ENCODE results near the gene KREMEN1. TPM values are rescaled to one million over a fixed set of nuclear protein-coding genes. Genes with fewer than 3 reads are reported as not detected.

The KREMEN1 gene
- total and polyA plus RNA-seq, 4 donors, result 1.2 to 22.6 (median 3.8) TPM

GRCh38 chr22:29133603-29134133 is 60.8 kb downstream of the KREMEN1 start:
- TF ChIP-seq GABPA (IDR thresholded peaks at IDR 0.05 in 1 of 2, conservative IDR thresholded peaks at IDR 0.05 in 1 of 2) (no peak), JUND (IDR thresholded peaks at IDR 0.05) (no peak), FOXA2 (IDR thresholded peaks at IDR 0.05) (no peak), YY1 (IDR thresholded peaks at IDR 0.05) (no peak), ZBTB33 (IDR thresholded peaks at IDR 0.05) (no peak), SP1 (IDR thresholded peaks at IDR 0.05) (no peak), TAF1 (conservative IDR thresholded peaks at IDR 0.05) (no peak), HNF4A (conservative IDR thresholded peaks at IDR 0.05) (no peak), FOXA1 (IDR thresholded peaks at IDR 0.05) (no peak), NR2F2 (IDR thresholded peaks at IDR 0.05) (no peak), RXRA (IDR thresholded peaks at IDR 0.05) (no peak), HNF4G (IDR thresholded peaks at IDR 0.05) (no peak), EGR1 (IDR thresholded peaks at IDR 0.05; ENCODE audit: low read depth in 2 of 2) (no peak), ATF3 (IDR thresholded peaks at IDR 0.05) (no peak), RAD21 (IDR thresholded peaks at IDR 0.05) (no peak)
- TF ChIP-seq, protein P1, sequence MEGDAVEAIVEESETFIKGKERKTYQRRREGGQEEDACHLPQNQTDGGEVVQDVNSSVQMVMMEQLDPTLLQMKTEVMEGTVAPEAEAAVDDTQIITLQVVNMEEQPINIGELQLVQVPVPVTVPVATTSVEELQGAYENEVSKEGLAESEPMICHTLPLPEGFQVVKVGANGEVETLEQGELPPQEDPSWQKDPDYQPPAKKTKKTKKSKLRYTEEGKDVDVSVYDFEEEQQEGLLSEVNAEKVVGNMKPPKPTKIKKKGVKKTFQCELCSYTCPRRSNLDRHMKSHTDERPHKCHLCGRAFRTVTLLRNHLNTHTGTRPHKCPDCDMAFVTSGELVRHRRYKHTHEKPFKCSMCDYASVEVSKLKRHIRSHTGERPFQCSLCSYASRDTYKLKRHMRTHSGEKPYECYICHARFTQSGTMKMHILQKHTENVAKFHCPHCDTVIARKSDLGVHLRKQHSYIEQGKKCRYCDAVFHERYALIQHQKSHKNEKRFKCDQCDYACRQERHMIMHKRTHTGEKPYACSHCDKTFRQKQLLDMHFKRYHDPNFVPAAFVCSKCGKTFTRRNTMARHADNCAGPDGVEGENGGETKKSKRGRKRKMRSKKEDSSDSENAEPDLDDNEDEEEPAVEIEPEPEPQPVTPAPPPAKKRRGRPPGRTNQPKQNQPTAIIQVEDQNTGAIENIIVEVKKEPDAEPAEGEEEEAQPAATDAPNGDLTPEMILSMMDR (IDR thresholded peaks at IDR 0.05; ENCODE audit: low read depth, low read length, missing input control), result no peak
- TF ChIP-seq, protein P2, sequence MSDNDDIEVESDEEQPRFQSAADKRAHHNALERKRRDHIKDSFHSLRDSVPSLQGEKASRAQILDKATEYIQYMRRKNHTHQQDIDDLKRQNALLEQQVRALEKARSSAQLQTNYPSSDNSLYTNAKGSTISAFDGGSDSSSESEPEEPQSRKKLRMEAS (IDR thresholded peaks at IDR 0.05), result no peak
- WGBS, result 94% methylated on average over 2 of the region's 2 CpGs
- peaks cover 0 to 12% (median 0%) of the 10 kb centered on the region in 4 donors for H3K36me3 ChIP-seq (ENCODE audit: control insufficient read depth in 4 of 4, insufficient read depth in 3 of 4, low read depth in 1 of 4, low read length in 3 of 4)
- H3K27ac ChIP-seq (ENCODE audit: low read depth in 1 of 2, low read length in 2 of 2), result no peak overlapping the region
- DNase-seq (ENCODE audit: low spot score), result no peak
- H3K27me3 ChIP-seq (ENCODE audit: control insufficient read depth in 4 of 4, insufficient read depth in 4 of 4, low read length in 3 of 4), result no peaks in the 10 kb centered on the region
- no peak overlapping the region for H3K4me3 ChIP-seq (ENCODE audit: low read depth in 1 of 3, low read length in 3 of 3)
- H3K9ac ChIP-seq (ENCODE audit: low read depth in 1 of 2, low read length in 2 of 2), result no peak overlapping the region
- H3K4me1 ChIP-seq (ENCODE audit: control insufficient read depth in 4 of 4, insufficient read depth in 4 of 4, low read length in 3 of 4), result peaks cover 0 to 18% (median 13%) of the 10 kb centered on the region in 4 donors
- no peaks in the 10 kb centered on the region for H3K9me3 ChIP-seq (ENCODE audit: control insufficient read depth in 4 of 4, low read length in 3 of 4)

- no peak for DNase-seq (ENCODE audit: low spot score)
- 93% methylated on average over 4 of the region's 4 CpGs for WGBS
- no peak overlapping the region for H3K9ac ChIP-seq (ENCODE audit: low read depth in 1 of 2, low read length in 2 of 2)
- H3K27me3 ChIP-seq (ENCODE audit: control insufficient read depth in 4 of 4, insufficient read depth in 4 of 4, low read length in 3 of 4), result no peaks in the 10 kb centered on the region
- H3K4me1 ChIP-seq (ENCODE audit: control insufficient read depth in 4 of 4, insufficient read depth in 4 of 4, low read length in 3 of 4), result peaks cover 0 to 10% (median 7%) of the 10 kb centered on the region in 4 donors
- H3K36me3 ChIP-seq (ENCODE audit: control insufficient read depth in 4 of 4, insufficient read depth in 3 of 4, low read depth in 1 of 4, low read length in 3 of 4), result peaks cover 0 to 16% (median 0%) of the 10 kb centered on the region in 4 donors
- TF ChIP-seq RXRA (IDR thresholded peaks at IDR 0.05) (no peak), HNF4G (IDR thresholded peaks at IDR 0.05) (no peak), HNF4A (conservative IDR thresholded peaks at IDR 0.05) (no peak), GABPA (IDR thresholded peaks at IDR 0.05 in 1 of 2, conservative IDR thresholded peaks at IDR 0.05 in 1 of 2) (no peak), SP1 (IDR thresholded peaks at IDR 0.05) (no peak), FOXA1 (IDR thresholded peaks at IDR 0.05) (no peak), YY1 (IDR thresholded peaks at IDR 0.05) (no peak), ATF3 (IDR thresholded peaks at IDR 0.05) (no peak), EGR1 (IDR thresholded peaks at IDR 0.05; ENCODE audit: low read depth in 2 of 2) (no peak), NR2F2 (IDR thresholded peaks at IDR 0.05) (no peak), ZBTB33 (IDR thresholded peaks at IDR 0.05) (no peak), FOXA2 (IDR thresholded peaks at IDR 0.05) (no peak)
- TF ChIP-seq, protein P2 (IDR thresholded peaks at IDR 0.05), result no peak
- TF ChIP-seq, protein P1 (IDR thresholded peaks at IDR 0.05; ENCODE audit: low read depth, low read length, missing input control), result no peak
- no peaks in the 10 kb centered on the region for H3K9me3 ChIP-seq (ENCODE audit: control insufficient read depth in 4 of 4, low read length in 3 of 4)
- no peak overlapping the region for H3K4me3 ChIP-seq (ENCODE audit: low read depth in 1 of 3, low read length in 3 of 3)
- no peak overlapping the region for H3K27ac ChIP-seq (ENCODE audit: low read depth in 1 of 2, low read length in 2 of 2)
These were observed 61.6 kb downstream of the KREMEN1 start for GRCh38 chr22:29134448-29134847.

Measured in liver (tissue), 9 donors.